Naive thymus-derived CD4-positive, alpha-beta T cell (primary cell): Measurements from ENCODE around the gene OR51A7. TPM values are rescaled to one million over a fixed set of nuclear protein-coding genes. Genes with fewer than 3 reads are reported as not detected.

Experiments
- ATAC-seq: fragments of 150-1000 bp; cut with Tn5 transposase; 2 replicates; pipeline ENCODE4 v1.10.0; 2021; ENCODE audit warnings: mild to moderate bottlenecking, moderate library complexity
- CTCF ChIA-PET: fragments of 350-600 bp; sonication (Branson Sonifier 250); formaldehyde crosslinking; loops from one replicate; lab custom pipeline; 2021; ENCODE audit warnings: antibody characterized with exemption; lab: Charles Lee
- POLR2A ChIA-PET: fragments of 350-600 bp; sonication (Branson Sonifier 250); formaldehyde crosslinking; loops from one replicate; lab custom pipeline; 2021; ENCODE audit warnings: antibody characterized with exemption, inconsistent platforms; lab: Charles Lee
- DNase-seq, 9 donors: peaks; one replicate each; pipeline versions ENCODE4 v3.0.0 to v3.0.0-alpha.2; 2020 to 2022; ENCODE audit warnings: mixed read lengths in 1 of 9
- H3K27ac ChIP-seq: one replicate; pipeline ENCODE4 v1.7.0; 2013; ENCODE audit warnings: mild to moderate bottlenecking, low read depth, low read length, moderate library complexity
- H3K27me3 ChIP-seq, 2 donors: one replicate each; pipeline ENCODE4 v1.7.0; 2013; ENCODE audit warnings: low read length in 2 of 2, mild to moderate bottlenecking in 2 of 2, moderate library complexity in 2 of 2; ENCODE audit not compliant: control insufficient read depth in 2 of 2, insufficient read depth in 2 of 2
- H3K36me3 ChIP-seq, 3 experiments: 1 replicate in 2 of 3; 2 replicates in 1 of 3; pipeline ENCODE4 v1.7.0; 2013; ENCODE audit warnings: low read length in 3 of 3, mild to moderate bottlenecking in 3 of 3, moderate library complexity in 1 of 3; ENCODE audit not compliant: insufficient read depth in 3 of 3, control insufficient read depth in 2 of 3
- H3K4me1 ChIP-seq, 2 donors: one replicate each; pipeline ENCODE4 v1.7.0; 2013; ENCODE audit warnings: low read length in 2 of 2, mild to moderate bottlenecking in 2 of 2, moderate library complexity in 1 of 2; ENCODE audit not compliant: control insufficient read depth in 2 of 2, insufficient read depth in 2 of 2
- H3K4me3 ChIP-seq: 2 replicates; pipeline ENCODE4 v1.7.0; 2013; ENCODE audit warnings: mild to moderate bottlenecking, low read length
- H3K9me3 ChIP-seq, 3 experiments: 1 replicate in 2 of 3; 2 replicates in 1 of 3; pipeline ENCODE4 v1.7.0; 2013; ENCODE audit warnings: low read length in 3 of 3; ENCODE audit not compliant: control insufficient read depth in 2 of 3
- H3K27ac Mint-ChIP-seq, 9 donors: one replicate each; pipeline ENCODE4 v1.8.0; 2020 to 2022; ENCODE audit warnings: mixed read lengths in 9 of 9, mild to moderate bottlenecking in 8 of 9, moderate library complexity in 5 of 9, inconsistent platforms in 2 of 9
- H3K27me3 Mint-ChIP-seq, 5 donors: one replicate each; pipeline ENCODE4 v1.8.0; 2021 to 2022; ENCODE audit warnings: mixed read lengths in 5 of 5, mild to moderate bottlenecking in 1 of 5
- H3K36me3 Mint-ChIP-seq, 5 donors: one replicate each; pipeline ENCODE4 v1.8.0; 2020 to 2022; ENCODE audit warnings: mixed read lengths in 5 of 5, mild to moderate bottlenecking in 3 of 5, inconsistent platforms in 1 of 5
- H3K4me1 Mint-ChIP-seq, 7 donors: one replicate each; pipeline ENCODE4 v1.8.0; 2020 to 2022; ENCODE audit warnings: mixed read lengths in 7 of 7, mild to moderate bottlenecking in 3 of 7, inconsistent platforms in 1 of 7
- H3K4me3 Mint-ChIP-seq, 10 donors: one replicate each; pipeline ENCODE4 v1.8.0; 2020 to 2022; ENCODE audit warnings: mild to moderate bottlenecking in 10 of 10, mixed read lengths in 10 of 10, moderate library complexity in 6 of 10, inconsistent platforms in 2 of 10
- H3K9me3 Mint-ChIP-seq, 11 donors: one replicate each; pipeline ENCODE4 v1.8.0; 2020 to 2022; ENCODE audit warnings: mixed read lengths in 11 of 11, mild to moderate bottlenecking in 4 of 11, inconsistent platforms in 1 of 11, moderate library complexity in 1 of 11
- intact Hi-C, 2 donors: fragments of 100-400 bp; cut with micrococcal nuclease; formaldehyde crosslinking; loops; one replicate each; pipeline ENCODE4 v1.15.1; 2023
- polyA plus RNA-seq, 2 donors: library from polyadenylated mRNA; unstranded; fragments of 300-500 nt; fragmentation: Illumina TruSeq; gene quantifications; one replicate each; pipeline ENCODE4 v1.2.3, GENCODE V29; 2021
- total RNA-seq, 6 experiments: library from RNA in 5 of 6; stranded (reverse) in 5 of 6; gene quantifications; 1 replicate in 5 of 6; 2 replicates in 1 of 6; pipeline ENCODE4 v1.2.3 and lab custom pipeline; 2021 to 2026

Gene OR51A7
- total and polyA plus RNA-seq, 7 experiments from 2014 or later, result not detected

DNA sequence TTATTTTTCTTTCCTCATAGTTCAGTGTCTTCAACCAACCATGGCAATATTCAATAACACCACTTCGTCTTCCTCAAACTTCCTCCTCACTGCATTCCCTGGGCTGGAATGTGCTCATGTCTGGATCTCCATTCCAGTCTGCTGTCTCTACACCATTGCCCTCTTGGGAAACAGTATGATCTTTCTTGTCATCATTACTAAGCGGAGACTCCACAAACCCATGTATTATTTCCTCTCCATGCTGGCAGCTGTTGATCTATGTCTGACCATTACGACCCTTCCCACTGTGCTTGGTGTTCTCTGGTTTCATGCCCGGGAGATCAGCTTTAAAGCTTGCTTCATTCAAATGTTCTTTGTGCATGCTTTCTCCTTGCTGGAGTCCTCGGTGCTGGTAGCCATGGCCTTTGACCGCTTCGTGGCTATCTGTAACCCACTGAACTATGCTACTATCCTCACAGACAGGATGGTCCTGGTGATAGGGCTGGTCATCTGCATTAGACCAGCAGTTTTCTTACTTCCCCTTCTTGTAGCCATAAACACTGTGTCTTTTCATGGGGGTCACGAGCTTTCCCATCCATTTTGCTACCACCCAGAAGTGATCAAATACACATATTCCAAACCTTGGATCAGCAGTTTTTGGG lies 21.6 kb upstream of the OR51A7 start, which contains the start of gene OR51T1:
Gene OR51T1, plus strand, starts transcription at position 41 of the 641 bp plus-strand sequence. Its CDS starts 0 bp downstream, at position 41.
- Histone ChIP-seq H3K4me1 (no peaks in the 10 kb centered on the region), H3K4me3 (no peak within 1 kb of the TSS), H3K27me3 (no peaks in the 10 kb centered on the region), H3K27ac (no peak within 1 kb of the TSS), H3K36me3 (no peaks in the 10 kb centered on the region), H3K9me3 (no peaks in the 10 kb centered on the region)
- ATAC-seq (no peak), DNase-seq (no peak)
- H3K4me3 Mint-ChIP-seq, result no peak within 1 kb of the TSS
- ChIA-PET POLR2A (no interaction called here), CTCF (no interaction called here)
- H3K27ac Mint-ChIP-seq, result no peak within 1 kb of the TSS
- H3K4me1 Mint-ChIP-seq, result no peaks in the 10 kb centered on the region
- H3K27me3 Mint-ChIP-seq, result peaks cover 0 to 19% (median 14%) of the 10 kb centered on the region in 5 donors
- H3K36me3 Mint-ChIP-seq, result no peaks in the 10 kb centered on the region
- intact Hi-C loops, result no loop called here
- H3K9me3 Mint-ChIP-seq, result peaks cover 0 to 7% (median 0%) of the 10 kb centered on the region in 11 donors

- Histone ChIP-seq H3K27me3 (no peaks in the 10 kb centered on the region), H3K36me3 (no peaks in the 10 kb centered on the region), H3K4me1 (no peaks in the 10 kb centered on the region), H3K9me3 (no peaks in the 10 kb centered on the region), H3K27ac (no peak overlapping the region), H3K4me3 (no peak overlapping the region)
- H3K27me3 Mint-ChIP-seq, result peaks cover 0 to 19% (median 14%) of the 10 kb centered on the region in 5 donors
- no peaks in the 10 kb centered on the region for H3K4me1 Mint-ChIP-seq
- H3K36me3 Mint-ChIP-seq, result no peaks in the 10 kb centered on the region
- H3K27ac Mint-ChIP-seq, result no peak overlapping the region
- ChIA-PET POLR2A (no interaction called here), CTCF (no interaction called here)
- ATAC-seq (no peak), DNase-seq (no peak)
- no peak overlapping the region for H3K4me3 Mint-ChIP-seq
- H3K9me3 Mint-ChIP-seq, result peaks cover 0 to 7% (median 0%) of the 10 kb centered on the region in 11 donors
- intact Hi-C loops, result no loop called here
Measured at GRCh38 chr11:4882543-4882942, 21.0 kb upstream of the OR51A7 start.

GRCh38 chr11:4884361-4884760 lies 19.2 kb upstream of the OR51A7 start:
- H3K27me3 ChIP-seq, result no peaks in the 10 kb centered on the region
- peaks cover 0 to 4% (median 0%) of the 10 kb centered on the region in 11 donors for H3K9me3 Mint-ChIP-seq
- no peak overlapping the region for H3K4me3 Mint-ChIP-seq
- no peak for ATAC-seq
- ChIA-PET POLR2A (no interaction called here), CTCF (no interaction called here)
- no peak overlapping the region for H3K27ac ChIP-seq
- H3K4me1 Mint-ChIP-seq, result no peaks in the 10 kb centered on the region
- H3K9me3 ChIP-seq, result no peaks in the 10 kb centered on the region
- peaks cover 0 to 13% (median 8%) of the 10 kb centered on the region in 5 donors for H3K27me3 Mint-ChIP-seq
- no peak overlapping the region for H3K4me3 ChIP-seq
- intact Hi-C loops, result no loop called here
- no peak overlapping the region for H3K27ac Mint-ChIP-seq
- H3K36me3 ChIP-seq, result no peaks in the 10 kb centered on the region
- no peak for DNase-seq
- no peaks in the 10 kb centered on the region for H3K36me3 Mint-ChIP-seq
- no peaks in the 10 kb centered on the region for H3K4me1 ChIP-seq

- Mint-ChIP-seq H3K9me3 (peaks cover 0 to 6% (median 0%) of the 10 kb centered on the region in 11 donors), H3K4me1 (no peaks in the 10 kb centered on the region), H3K27me3 (peaks cover 0 to 6% (median 0%) of the 10 kb centered on the region in 5 donors), H3K4me3 (no peak overlapping the region), H3K27ac (no peak overlapping the region), H3K36me3 (no peaks in the 10 kb centered on the region)
- DNase-seq (no peak), ATAC-seq (no peak)
- Histone ChIP-seq H3K4me3 (no peak overlapping the region), H3K4me1 (no peaks in the 10 kb centered on the region), H3K27me3 (no peaks in the 10 kb centered on the region), H3K9me3 (no peaks in the 10 kb centered on the region), H3K36me3 (no peaks in the 10 kb centered on the region), H3K27ac (no peak overlapping the region)
- intact Hi-C loops, result no loop called here
- POLR2A ChIA-PET, result no interaction called here
- CTCF ChIA-PET, result no interaction called here
Measured at GRCh38 chr11:4886186-4886585, 17.4 kb upstream of the OR51A7 start.

GRCh38 chr11:4887591-4887990 lies 16.0 kb upstream of the OR51A7 start:
- H3K9me3 Mint-ChIP-seq, result peaks cover 0 to 6% (median 0%) of the 10 kb centered on the region in 11 donors
- H3K27me3 Mint-ChIP-seq, result peaks cover 0 to 6% (median 0%) of the 10 kb centered on the region in 5 donors
- H3K27ac Mint-ChIP-seq, result no peak overlapping the region
- Histone ChIP-seq H3K27me3 (no peaks in the 10 kb centered on the region), H3K36me3 (no peaks in the 10 kb centered on the region), H3K27ac (no peak overlapping the region), H3K4me1 (no peaks in the 10 kb centered on the region), H3K9me3 (no peaks in the 10 kb centered on the region), H3K4me3 (no peak overlapping the region)
- intact Hi-C loops, result no loop called here
- POLR2A ChIA-PET, result no interaction called here
- H3K4me3 Mint-ChIP-seq, result no peak overlapping the region
- no peaks in the 10 kb centered on the region for H3K4me1 Mint-ChIP-seq
- DNase-seq, result no peak
- CTCF ChIA-PET, result no interaction called here
- H3K36me3 Mint-ChIP-seq, result no peaks in the 10 kb centered on the region
- ATAC-seq, result no peak

DNA sequence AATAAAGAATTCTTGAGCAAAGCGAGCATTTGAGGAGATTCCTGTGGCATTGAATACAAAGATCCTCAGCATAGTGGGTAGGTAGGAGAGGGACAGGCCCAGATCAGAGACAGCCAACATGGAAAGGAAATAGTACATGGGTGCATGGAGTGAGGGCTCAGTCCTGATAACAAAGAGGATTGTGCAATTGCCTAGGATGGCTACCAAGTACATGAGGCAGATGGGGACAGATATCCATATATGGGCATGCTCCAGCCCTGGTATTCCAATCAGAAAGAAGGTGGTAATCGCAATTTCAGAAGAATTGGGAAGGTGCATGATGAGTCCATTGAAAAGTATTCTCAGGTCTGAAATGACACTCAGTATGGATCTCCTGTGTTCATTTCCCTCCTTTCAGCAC lies 13.3 kb upstream of the OR51A7 start:
- H3K36me3 ChIP-seq, result no peaks in the 10 kb centered on the region
- ATAC-seq, result no peak
- POLR2A ChIA-PET, result no interaction called here
- H3K9me3 ChIP-seq, result no peaks in the 10 kb centered on the region
- no peaks in the 10 kb centered on the region for H3K27me3 ChIP-seq
- H3K4me3 Mint-ChIP-seq, result no peak overlapping the region
- no peaks in the 10 kb centered on the region for H3K4me1 Mint-ChIP-seq
- H3K4me1 ChIP-seq, result no peaks in the 10 kb centered on the region
- no peak overlapping the region for H3K27ac Mint-ChIP-seq
- peaks cover 0 to 6% (median 0%) of the 10 kb centered on the region in 5 donors for H3K27me3 Mint-ChIP-seq
- H3K4me3 ChIP-seq, result no peak overlapping the region
- no peak for DNase-seq
- intact Hi-C loops, result no loop called here
- H3K9me3 Mint-ChIP-seq, result peaks cover 0 to 6% (median 0%) of the 10 kb centered on the region in 11 donors
- no peak overlapping the region for H3K27ac ChIP-seq
- H3K36me3 Mint-ChIP-seq, result no peaks in the 10 kb centered on the region
- CTCF ChIA-PET, result no interaction called here

- ATAC-seq, result no peak
- POLR2A ChIA-PET, result no interaction called here
- H3K27me3 Mint-ChIP-seq, result peaks cover 0 to 12% (median 0%) of the 10 kb centered on the region in 5 donors
Measured at GRCh38 chr11:4891996-4892640, 11.5 kb upstream of the OR51A7 start.

More at GRCh38 chr11:4891996-4892640, 11.5 kb upstream of the OR51A7 start:
- Mint-ChIP-seq H3K4me1 (no peaks in the 10 kb centered on the region), H3K9me3 (peaks cover 0 to 6% (median 0%) of the 10 kb centered on the region in 11 donors), H3K4me3 (no peak overlapping the region), H3K27ac (no peak overlapping the region), H3K36me3 (no peaks in the 10 kb centered on the region)
- intact Hi-C loops, result no loop called here
- Histone ChIP-seq H3K4me1 (no peaks in the 10 kb centered on the region), H3K27me3 (no peaks in the 10 kb centered on the region), H3K27ac (no peak overlapping the region), H3K36me3 (no peaks in the 10 kb centered on the region), H3K4me3 (no peak overlapping the region), H3K9me3 (no peaks in the 10 kb centered on the region)
- no peak for DNase-seq
- CTCF ChIA-PET, result no interaction called here
